GM19099 (cell line): ENCODE data around the gene MRPS34.

Experiments used
- POLR2A ChIP-seq: IDR thresholded peaks from 3 replicates; pipeline ENCODE4 v1.6.1; 2011; ENCODE audit warnings: low read depth; ENCODE audit not compliant: insufficient read length; ENCODE audit errors: extremely low read depth

MRPS34 gene

DNA sequence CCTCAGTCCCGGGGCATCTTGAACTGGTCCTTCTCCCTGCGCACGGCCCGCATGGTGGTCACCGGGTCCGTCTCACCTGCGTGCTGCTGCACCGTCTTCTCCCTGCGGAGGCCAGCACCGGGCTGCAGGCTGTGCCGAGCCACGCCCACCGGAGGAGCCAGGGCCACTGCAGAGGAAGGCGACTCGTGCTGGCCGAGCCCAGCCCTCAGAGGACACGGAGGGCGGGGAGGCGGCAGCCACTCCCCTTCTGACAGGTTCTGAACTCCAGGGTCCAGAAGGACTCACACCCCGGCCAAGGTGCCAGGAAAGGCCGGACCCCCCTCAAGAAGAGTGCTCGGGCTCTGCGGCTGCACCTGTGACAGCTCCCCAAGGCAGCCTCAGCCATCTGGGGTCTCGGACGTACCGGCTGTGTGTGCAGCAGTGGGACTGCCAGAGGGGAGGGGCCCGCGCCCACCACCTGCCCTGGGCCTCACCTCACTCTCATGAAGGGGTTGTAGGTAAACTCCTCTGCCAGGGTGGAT, 36.4 kb upstream of the MRPS34 start:
- TF ChIP-seq POLR2A = no peak

DNA sequence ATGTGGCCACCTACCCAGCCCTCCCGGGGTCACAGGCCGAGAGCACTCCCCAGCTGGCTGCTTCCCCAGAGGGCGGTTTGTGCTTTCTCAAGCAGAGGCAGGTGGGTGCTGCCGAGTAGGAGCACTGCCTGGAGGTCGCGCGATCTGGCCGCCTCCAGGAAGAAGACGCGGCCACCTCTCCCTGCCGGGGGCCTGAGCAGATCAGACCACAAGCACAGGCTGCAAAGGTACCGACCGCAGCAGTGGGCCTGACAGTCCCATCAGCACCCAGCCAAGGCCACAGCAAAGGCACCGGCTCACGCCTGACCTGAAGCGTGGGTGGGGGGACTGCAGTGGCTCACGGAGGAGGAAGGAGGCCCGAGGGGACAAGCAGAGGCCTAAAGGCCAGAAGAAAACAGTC, 35.8 kb upstream of the MRPS34 start:
- TF ChIP-seq POLR2A = no peak

DNA sequence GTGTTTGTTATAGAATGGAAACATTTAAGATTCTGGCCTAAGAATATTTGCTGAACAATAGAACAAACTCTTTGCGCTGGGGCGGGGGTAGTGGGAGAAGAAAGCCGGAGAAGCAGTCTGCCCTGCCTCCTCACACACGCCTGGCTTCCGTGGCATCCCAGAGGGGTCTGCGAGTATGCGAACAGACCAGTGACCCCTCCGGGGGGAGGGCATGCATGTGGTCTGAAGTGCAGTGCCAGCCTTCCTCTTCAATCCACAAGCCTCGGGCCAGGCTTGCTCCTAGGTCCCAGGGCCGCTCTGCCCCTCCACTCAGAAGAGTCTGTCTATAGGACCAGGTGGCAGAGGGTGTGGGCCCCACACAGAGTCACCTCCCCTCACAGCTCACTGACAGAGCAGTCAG, 34.7 kb upstream of the MRPS34 start:
- no peak for TF ChIP-seq POLR2A

- no peak for TF ChIP-seq POLR2A
Measured at GRCh38 chr16:1800701-1801100, 27.8 kb upstream of the MRPS34 start.

DNA sequence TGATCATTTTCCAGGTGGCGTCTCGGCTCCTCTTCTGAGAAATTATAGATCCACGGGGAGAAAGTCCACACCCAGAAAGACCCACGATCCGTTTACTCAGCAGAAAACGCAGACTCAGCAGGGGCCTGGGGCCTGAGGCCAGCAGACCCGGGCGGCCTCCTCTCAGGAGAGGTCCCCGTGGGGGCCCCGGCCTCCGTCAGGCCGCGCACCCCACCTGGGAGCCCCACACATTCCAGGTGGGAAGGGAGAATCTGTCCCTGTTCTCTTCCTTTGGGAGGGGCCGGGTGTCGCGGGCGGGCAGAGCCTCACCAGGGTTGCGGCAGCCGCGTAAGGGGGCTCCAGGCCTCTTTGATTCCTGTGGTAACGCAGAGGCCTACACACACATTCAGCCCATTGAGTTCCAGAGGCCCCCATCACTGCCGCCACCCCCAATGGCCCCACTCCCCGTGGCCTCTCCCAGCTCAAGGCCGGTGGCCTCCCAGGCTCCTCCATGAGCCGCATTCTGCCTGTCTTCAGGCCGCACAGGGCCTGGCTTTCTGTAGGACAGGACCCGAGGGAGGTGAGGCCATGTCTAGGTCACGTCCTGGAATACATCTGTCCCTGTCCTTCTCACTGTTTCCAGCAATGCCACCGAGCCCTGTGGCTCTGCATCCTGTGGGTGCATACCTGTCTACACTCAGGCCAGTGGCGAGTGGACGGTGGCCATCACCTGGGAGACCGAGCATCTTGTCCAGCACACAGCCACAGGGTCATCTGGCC, 22.2 kb upstream of the MRPS34 start:
- no peak for TF ChIP-seq POLR2A

- no peak for TF ChIP-seq POLR2A
Measured at GRCh38 chr16:1794221-1794871, 21.4 kb upstream of the MRPS34 start.

GRCh38 chr16:1793578-1794220, 20.8 kb upstream of the MRPS34 start, which contains the start of gene IGFALS:
TSS of gene IGFALS (minus strand) at chr16:1793705. CDS start at chr16:1793652, 53 bp downstream.
- TF ChIP-seq POLR2A = no peak

DNA sequence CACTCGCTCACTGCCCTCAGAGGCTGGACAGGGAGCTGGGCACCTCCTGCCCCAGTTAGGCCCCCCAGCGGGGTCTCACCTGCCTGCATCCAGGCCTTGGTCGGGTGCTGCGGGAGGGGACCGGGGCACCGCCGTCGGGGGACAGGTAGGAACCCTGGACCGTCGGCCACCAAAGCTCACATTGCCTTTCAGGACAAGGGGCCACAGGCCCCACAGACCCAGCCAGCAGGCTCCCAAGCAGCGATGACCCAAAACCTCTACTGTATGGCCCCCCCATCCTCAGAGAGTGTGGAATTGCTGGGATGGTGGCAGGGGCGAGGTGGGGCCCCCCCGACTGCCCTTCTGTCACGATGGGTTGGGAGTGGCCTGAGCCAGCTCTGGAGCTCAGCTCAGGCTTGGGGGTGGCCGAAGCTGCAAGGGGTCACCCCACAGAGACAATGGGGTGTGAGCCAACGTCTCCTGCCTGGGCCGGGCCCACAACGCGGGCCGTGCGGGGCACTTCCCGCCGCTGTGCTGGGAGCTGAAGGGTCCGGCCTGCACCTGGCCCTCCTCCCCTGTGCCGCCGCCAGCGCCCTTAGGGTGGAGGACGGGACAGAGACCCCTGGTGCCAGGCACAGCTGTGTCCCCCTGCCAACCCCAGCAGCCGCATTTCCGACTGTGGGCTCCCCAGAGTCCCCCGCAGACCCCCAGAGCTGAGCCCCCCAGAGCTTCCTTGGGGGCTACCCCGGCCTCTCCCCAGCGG, 20.1 kb upstream of the MRPS34 start:
- TF ChIP-seq POLR2A = no peak

GRCh38 chr16:1791943-1792812, 19.2 kb upstream of the MRPS34 start:
- no peak for TF ChIP-seq POLR2A

- no peak for TF ChIP-seq POLR2A
Measured at GRCh38 chr16:1791256-1791942, 18.5 kb upstream of the MRPS34 start.

- TF ChIP-seq POLR2A = no peak
Measured at GRCh38 chr16:1790611-1791255, 17.8 kb upstream of the MRPS34 start.

- TF ChIP-seq POLR2A = no peak
Measured at GRCh38 chr16:1790261-1790610, 17.3 kb upstream of the MRPS34 start.

- no peak for TF ChIP-seq POLR2A
Measured at GRCh38 chr16:1789643-1790045, 16.7 kb upstream of the MRPS34 start.

- no peak for TF ChIP-seq POLR2A
Measured at GRCh38 chr16:1788708-1789100, 15.8 kb upstream of the MRPS34 start.
